GM19035 (cell line): ENCODE data around the gene TLE7.

Source experiments
- ATAC-seq: cut with Tn5 transposase; IDR thresholded peaks from one replicate; pipeline ENCODE4 v1.9.1; 2021; ENCODE audit not compliant: unreplicated experiment

Gene TLE7

GRCh38 chr16:71442051-71442440, at the start of gene TLE7:
TSS of gene TLE7 (minus strand) at chr16:71442054. CDS start at chr16:71433324, 8,730 bp downstream.
- ATAC-seq: no peak

GRCh38 chr16:71491054-71491453, 49.2 kb upstream of the TLE7 start:
- ATAC-seq: no peak

- no peak for ATAC-seq
Measured at GRCh38 chr16:71490361-71490760, 48.5 kb upstream of the TLE7 start.

- no peak for ATAC-seq
Measured at GRCh38 chr16:71489122-71489521, 47.3 kb upstream of the TLE7 start, which contains the start of gene ZNF19. TSS of gene ZNF19 (minus strand) at chr16:71489324. CDS start at chr16:71482114, 7,210 bp downstream.

- peak; percentile 89 for ATAC-seq
Measured at GRCh38 chr16:71484006-71484893, 42.4 kb upstream of the TLE7 start.

- no peak for ATAC-seq
Measured at GRCh38 chr16:71482569-71482968, 40.7 kb upstream of the TLE7 start.

- ATAC-seq: no peak
Measured at GRCh38 chr16:71480956-71481355, 39.1 kb upstream of the TLE7 start.

GRCh38 chr16:71479420-71479819, 37.6 kb upstream of the TLE7 start:
- no peak for ATAC-seq

- no peak for ATAC-seq
Measured at GRCh38 chr16:71476457-71477124, 34.7 kb upstream of the TLE7 start.

GRCh38 chr16:71474864-71475263, 33.0 kb upstream of the TLE7 start:
- ATAC-seq: no peak

GRCh38 chr16:71473891-71474290, 32.0 kb upstream of the TLE7 start:
- no peak for ATAC-seq

- ATAC-seq: no peak
Measured at GRCh38 chr16:71472931-71473330, 31.1 kb upstream of the TLE7 start.

GRCh38 chr16:71472051-71472450, 30.2 kb upstream of the TLE7 start:
- ATAC-seq: no peak

GRCh38 chr16:71467810-71468209, 26.0 kb upstream of the TLE7 start:
- no peak for ATAC-seq

GRCh38 chr16:71464231-71464630, 22.4 kb upstream of the TLE7 start:
- no peak for ATAC-seq

GRCh38 chr16:71461686-71462648, 20.1 kb upstream of the TLE7 start, which contains the start of gene ZNF23:
TSS of gene ZNF23 (minus strand) at chr16:71462247. CDS start at chr16:71456796, 5,451 bp downstream.
- ATAC-seq: peak; percentile 97

GRCh38 chr16:71460941-71461340, 19.1 kb upstream of the TLE7 start:
- ATAC-seq: no peak

GRCh38 chr16:71460236-71460635, 18.4 kb upstream of the TLE7 start:
- no peak for ATAC-seq

- ATAC-seq: no peak
Measured at GRCh38 chr16:71459510-71459909, 17.7 kb upstream of the TLE7 start.

GRCh38 chr16:71456801-71457200, 14.9 kb upstream of the TLE7 start:
- no peak for ATAC-seq

- ATAC-seq: no peak
Measured at GRCh38 chr16:71453036-71453435, 11.2 kb upstream of the TLE7 start.
